ENCODE results near the gene BOC.

BOC gene

DNA sequence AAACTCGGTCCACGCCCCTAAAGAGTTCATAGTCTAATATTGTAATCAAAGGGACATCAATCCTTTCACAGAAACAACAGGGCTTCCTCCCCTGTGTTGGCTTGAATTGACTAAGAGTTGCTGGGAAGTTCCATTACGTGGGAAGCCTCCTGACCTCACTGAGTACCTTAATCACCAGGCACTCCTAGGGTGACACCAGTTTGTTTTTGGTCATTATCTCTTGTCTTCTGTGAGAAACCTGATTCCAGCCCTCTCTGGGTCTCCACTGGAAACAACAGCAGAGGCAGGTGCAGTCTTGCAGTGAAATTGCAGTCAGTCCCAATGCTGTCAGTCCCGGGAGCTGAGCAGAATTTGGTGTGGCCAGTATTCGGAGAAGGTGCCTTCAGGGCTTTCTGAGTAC, 55.4 kb downstream of the BOC start:
- H3K27ac ChIP-seq (ENCODE audit: low read depth in 2 of 2, low read length in 2 of 2) = no peak overlapping the region
- H3K4me3 ChIP-seq (ENCODE audit: low read length in 2 of 2) = no peak overlapping the region
- H3K4me1 ChIP-seq (ENCODE audit: control insufficient read depth in 2 of 2, insufficient read depth in 2 of 2, low read length in 2 of 2) = no peaks in the 10 kb centered on the region
- no peaks in the 10 kb centered on the region for H3K36me3 ChIP-seq (ENCODE audit: control insufficient read depth in 2 of 2, insufficient read depth in 2 of 2, low read length in 2 of 2)
- no peaks in the 10 kb centered on the region for H3K27me3 ChIP-seq (ENCODE audit: control insufficient read depth in 2 of 2, insufficient read depth in 2 of 2, low read length in 2 of 2)
- H3K9ac ChIP-seq (ENCODE audit: low read depth in 1 of 2, low read length in 2 of 2) = no peak overlapping the region
- no peaks in the 10 kb centered on the region for H3K9me3 ChIP-seq (ENCODE audit: control insufficient read depth in 2 of 2, low read length in 2 of 2)

DNA sequence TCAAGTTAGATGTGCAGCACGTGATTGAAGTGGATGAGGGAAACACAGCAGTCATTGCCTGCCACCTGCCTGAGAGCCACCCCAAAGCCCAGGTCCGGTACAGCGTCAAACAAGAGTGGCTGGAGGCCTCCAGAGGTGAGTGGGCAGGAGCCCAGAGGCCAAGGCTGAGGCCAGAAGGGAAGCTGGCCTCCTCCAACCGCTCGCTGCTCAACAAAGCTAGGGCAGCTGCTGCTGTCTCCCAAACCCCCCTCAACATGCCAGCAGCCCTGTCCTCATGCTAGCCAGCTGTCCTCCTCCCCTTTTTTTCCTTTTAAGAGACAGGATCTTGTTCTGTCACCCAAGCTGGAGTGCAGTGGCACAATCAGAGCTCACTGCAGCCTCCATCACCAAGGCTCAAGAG, 57.0 kb downstream of the BOC start:
- no peak overlapping the region for H3K9ac ChIP-seq (ENCODE audit: low read depth in 1 of 2, low read length in 2 of 2)
- H3K9me3 ChIP-seq (ENCODE audit: control insufficient read depth in 2 of 2, low read length in 2 of 2) = no peaks in the 10 kb centered on the region
- no peaks in the 10 kb centered on the region for H3K27me3 ChIP-seq (ENCODE audit: control insufficient read depth in 2 of 2, insufficient read depth in 2 of 2, low read length in 2 of 2)
- H3K27ac ChIP-seq (ENCODE audit: low read depth in 2 of 2, low read length in 2 of 2) = no peak overlapping the region
- no peaks in the 10 kb centered on the region for H3K4me1 ChIP-seq (ENCODE audit: control insufficient read depth in 2 of 2, insufficient read depth in 2 of 2, low read length in 2 of 2)
- H3K4me3 ChIP-seq (ENCODE audit: low read length in 2 of 2) = no peak overlapping the region
- no peaks in the 10 kb centered on the region for H3K36me3 ChIP-seq (ENCODE audit: control insufficient read depth in 2 of 2, insufficient read depth in 2 of 2, low read length in 2 of 2)

DNA sequence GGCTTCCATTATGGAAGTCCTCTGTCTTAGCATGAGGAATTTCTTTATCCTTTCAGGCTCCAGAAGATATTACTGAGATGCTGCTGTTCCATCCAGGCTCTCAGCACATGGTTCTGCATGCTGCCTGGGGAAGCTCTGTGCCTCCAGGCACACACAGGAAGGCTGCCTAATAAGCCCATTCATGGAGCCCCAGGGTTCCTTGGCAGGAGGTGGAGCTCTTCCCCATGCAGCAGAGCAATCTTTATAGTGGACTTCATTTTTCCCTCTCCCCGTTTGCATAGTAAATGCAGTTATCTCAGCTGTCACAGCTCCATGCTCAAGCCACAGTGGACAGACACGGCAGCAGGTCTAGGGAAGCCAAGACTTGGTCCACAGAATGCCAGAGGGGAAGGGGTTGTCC, 57.6 kb downstream of the BOC start:
- Histone ChIP-seq H3K36me3 (ENCODE audit: control insufficient read depth in 2 of 2, insufficient read depth in 2 of 2, low read length in 2 of 2) (no peaks in the 10 kb centered on the region), H3K9ac (ENCODE audit: low read depth in 1 of 2, low read length in 2 of 2) (no peak overlapping the region), H3K9me3 (ENCODE audit: control insufficient read depth in 2 of 2, low read length in 2 of 2) (no peaks in the 10 kb centered on the region), H3K4me1 (ENCODE audit: control insufficient read depth in 2 of 2, insufficient read depth in 2 of 2, low read length in 2 of 2) (no peaks in the 10 kb centered on the region), H3K27ac (ENCODE audit: low read depth in 2 of 2, low read length in 2 of 2) (no peak overlapping the region), H3K4me3 (ENCODE audit: low read length in 2 of 2) (no peak overlapping the region), H3K27me3 (ENCODE audit: control insufficient read depth in 2 of 2, insufficient read depth in 2 of 2, low read length in 2 of 2) (no peaks in the 10 kb centered on the region)

DNA sequence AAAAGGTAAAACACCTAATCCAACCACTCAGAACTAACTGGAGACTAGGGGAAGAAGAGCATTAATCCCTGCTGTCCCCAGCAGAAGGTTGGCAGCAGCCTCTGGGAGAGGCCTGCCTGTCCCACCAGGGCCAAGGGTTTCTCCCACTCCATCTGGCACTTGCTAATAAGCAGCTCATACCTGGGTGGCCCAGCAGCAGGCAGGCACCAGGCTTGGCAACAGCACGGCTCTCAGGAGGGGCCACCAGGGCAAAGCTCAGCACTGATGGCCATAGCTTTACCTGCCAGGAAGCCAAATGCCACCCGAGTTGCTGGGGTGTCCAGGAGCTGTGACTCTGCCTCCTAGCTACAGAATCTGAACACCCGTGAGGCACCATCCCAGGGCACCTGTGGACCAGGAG, 58.3 kb downstream of the BOC start:
- Histone ChIP-seq H3K36me3 (ENCODE audit: control insufficient read depth in 2 of 2, insufficient read depth in 2 of 2, low read length in 2 of 2) (no peaks in the 10 kb centered on the region), H3K27ac (ENCODE audit: low read depth in 2 of 2, low read length in 2 of 2) (no peak overlapping the region), H3K4me1 (ENCODE audit: control insufficient read depth in 2 of 2, insufficient read depth in 2 of 2, low read length in 2 of 2) (no peaks in the 10 kb centered on the region), H3K27me3 (ENCODE audit: control insufficient read depth in 2 of 2, insufficient read depth in 2 of 2, low read length in 2 of 2) (no peaks in the 10 kb centered on the region), H3K4me3 (ENCODE audit: low read length in 2 of 2) (no peak overlapping the region), H3K9ac (ENCODE audit: low read depth in 1 of 2, low read length in 2 of 2) (no peak overlapping the region), H3K9me3 (ENCODE audit: control insufficient read depth in 2 of 2, low read length in 2 of 2) (no peaks in the 10 kb centered on the region)

DNA sequence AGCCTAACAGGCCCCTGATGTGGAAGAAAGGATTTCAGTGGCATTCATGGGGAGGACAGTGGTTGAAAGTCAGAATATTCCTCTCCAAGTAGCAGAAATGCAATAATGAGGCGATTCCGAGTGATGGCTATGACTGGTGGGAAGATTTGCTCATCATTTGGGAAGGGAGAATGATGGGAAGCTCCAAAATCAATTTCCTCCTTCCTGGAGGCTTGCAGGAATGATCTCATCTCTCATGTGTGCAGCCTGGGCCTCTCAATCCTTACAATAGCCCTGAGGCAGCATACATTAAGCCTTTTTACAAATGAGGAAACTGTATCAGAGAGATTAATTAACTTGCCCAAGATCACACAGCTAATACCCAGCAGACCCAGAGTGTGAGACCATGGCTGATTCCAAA, 58.7 kb downstream of the BOC start:
- no peaks in the 10 kb centered on the region for H3K4me1 ChIP-seq (ENCODE audit: control insufficient read depth in 2 of 2, insufficient read depth in 2 of 2, low read length in 2 of 2)
- H3K27me3 ChIP-seq (ENCODE audit: control insufficient read depth in 2 of 2, insufficient read depth in 2 of 2, low read length in 2 of 2) = no peaks in the 10 kb centered on the region
- H3K4me3 ChIP-seq (ENCODE audit: low read length in 2 of 2) = no peak overlapping the region
- H3K27ac ChIP-seq (ENCODE audit: low read depth in 2 of 2, low read length in 2 of 2) = no peak overlapping the region
- no peak overlapping the region for H3K9ac ChIP-seq (ENCODE audit: low read depth in 1 of 2, low read length in 2 of 2)
- no peaks in the 10 kb centered on the region for H3K36me3 ChIP-seq (ENCODE audit: control insufficient read depth in 2 of 2, insufficient read depth in 2 of 2, low read length in 2 of 2)
- H3K9me3 ChIP-seq (ENCODE audit: control insufficient read depth in 2 of 2, low read length in 2 of 2) = no peaks in the 10 kb centered on the region

DNA sequence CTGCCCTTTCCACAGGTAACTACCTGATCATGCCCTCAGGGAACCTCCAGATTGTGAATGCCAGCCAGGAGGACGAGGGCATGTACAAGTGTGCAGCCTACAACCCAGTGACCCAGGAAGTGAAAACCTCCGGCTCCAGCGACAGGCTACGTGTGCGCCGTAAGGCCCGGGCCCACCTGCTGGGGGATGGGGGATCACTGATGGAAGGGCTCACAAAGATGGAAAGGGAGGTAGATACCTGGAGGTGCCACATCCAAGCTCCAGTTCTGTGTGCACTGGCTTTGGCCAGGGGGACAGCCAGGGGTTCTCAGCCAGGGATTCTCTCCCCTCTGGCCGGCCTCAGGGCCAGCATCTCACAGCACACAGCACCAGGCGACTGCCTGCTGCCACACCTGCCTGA, 59.4 kb downstream of the BOC start:
- no peak overlapping the region for H3K9ac ChIP-seq (ENCODE audit: low read depth in 1 of 2, low read length in 2 of 2)
- no peaks in the 10 kb centered on the region for H3K36me3 ChIP-seq (ENCODE audit: control insufficient read depth in 2 of 2, insufficient read depth in 2 of 2, low read length in 2 of 2)
- H3K4me3 ChIP-seq (ENCODE audit: low read length in 2 of 2) = no peak overlapping the region
- H3K27ac ChIP-seq (ENCODE audit: low read depth in 2 of 2, low read length in 2 of 2) = no peak overlapping the region
- no peaks in the 10 kb centered on the region for H3K9me3 ChIP-seq (ENCODE audit: control insufficient read depth in 2 of 2, low read length in 2 of 2)
- H3K27me3 ChIP-seq (ENCODE audit: control insufficient read depth in 2 of 2, insufficient read depth in 2 of 2, low read length in 2 of 2) = no peaks in the 10 kb centered on the region
- H3K4me1 ChIP-seq (ENCODE audit: control insufficient read depth in 2 of 2, insufficient read depth in 2 of 2, low read length in 2 of 2) = peaks cover 0 to 2% of the 10 kb centered on the region in 2 donors

DNA sequence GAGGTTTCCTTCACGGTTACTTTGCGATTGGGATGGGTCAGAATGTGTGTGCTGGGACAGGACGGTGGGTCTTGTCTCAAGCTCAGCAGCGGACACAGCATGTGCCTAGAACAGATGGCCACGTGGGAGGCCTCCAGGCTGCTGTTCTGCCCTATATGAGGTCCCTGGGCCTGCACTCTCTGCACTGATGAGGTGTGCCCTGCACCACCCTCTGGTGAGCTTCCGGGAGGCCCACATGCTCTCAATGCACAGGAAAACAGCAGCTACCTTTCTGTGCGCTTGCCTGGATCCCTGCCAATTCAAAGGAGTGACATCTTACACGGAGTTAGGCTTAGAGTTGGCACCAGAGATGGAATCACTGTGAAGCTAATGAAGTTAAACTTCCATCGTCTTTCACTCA, 59.8 kb downstream of the BOC start:
- H3K36me3 ChIP-seq (ENCODE audit: control insufficient read depth in 2 of 2, insufficient read depth in 2 of 2, low read length in 2 of 2) = no peaks in the 10 kb centered on the region
- no peak overlapping the region for H3K4me3 ChIP-seq (ENCODE audit: low read length in 2 of 2)
- H3K4me1 ChIP-seq (ENCODE audit: control insufficient read depth in 2 of 2, insufficient read depth in 2 of 2, low read length in 2 of 2) = peaks cover 0 to 3% of the 10 kb centered on the region in 2 donors
- H3K27ac ChIP-seq (ENCODE audit: low read depth in 2 of 2, low read length in 2 of 2) = no peak overlapping the region
- H3K27me3 ChIP-seq (ENCODE audit: control insufficient read depth in 2 of 2, insufficient read depth in 2 of 2, low read length in 2 of 2) = no peaks in the 10 kb centered on the region
- no peak overlapping the region for H3K9ac ChIP-seq (ENCODE audit: low read depth in 1 of 2, low read length in 2 of 2)
- no peaks in the 10 kb centered on the region for H3K9me3 ChIP-seq (ENCODE audit: control insufficient read depth in 2 of 2, low read length in 2 of 2)

DNA sequence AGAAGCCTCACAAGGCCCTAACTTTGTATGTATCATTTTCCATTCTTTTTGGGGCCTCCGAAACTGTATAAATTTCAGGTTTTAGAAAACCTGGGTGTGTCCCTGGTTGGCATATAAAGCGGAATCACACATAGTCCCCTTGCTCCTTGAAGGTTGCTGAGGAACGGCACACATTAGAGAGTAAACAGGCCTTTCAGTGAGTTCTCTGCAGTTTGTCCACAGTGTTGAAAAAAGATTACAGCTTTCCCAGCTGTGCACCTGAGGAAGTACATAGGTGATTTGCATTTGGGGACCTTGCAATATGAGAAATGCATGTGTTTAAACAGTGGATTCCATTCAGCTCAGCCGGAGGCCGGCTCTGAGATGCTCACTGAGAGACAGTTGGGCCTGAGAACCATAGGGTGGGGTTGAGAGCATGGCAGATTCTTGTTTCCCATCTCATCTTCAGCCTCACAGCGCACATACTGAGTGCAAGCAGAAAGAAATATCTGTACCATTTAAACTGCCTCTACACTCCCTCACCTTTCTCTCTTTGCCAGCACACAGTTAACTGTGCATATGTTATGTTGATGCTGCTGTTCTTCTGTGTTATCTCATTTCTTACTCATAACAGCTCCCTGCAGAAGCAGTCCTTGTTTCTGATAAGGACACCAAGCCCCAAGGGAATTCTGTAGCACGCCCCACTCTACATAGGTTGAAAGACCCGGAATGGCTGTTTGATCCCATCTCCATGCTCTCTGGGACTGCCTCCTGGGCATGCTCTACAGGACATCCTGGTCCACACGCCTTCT, 60.4 kb downstream of the BOC start:
- Histone ChIP-seq H3K36me3 (ENCODE audit: control insufficient read depth in 2 of 2, insufficient read depth in 2 of 2, low read length in 2 of 2) (no peaks in the 10 kb centered on the region), H3K27me3 (ENCODE audit: control insufficient read depth in 2 of 2, insufficient read depth in 2 of 2, low read length in 2 of 2) (no peaks in the 10 kb centered on the region), H3K9ac (ENCODE audit: low read depth in 1 of 2, low read length in 2 of 2) (no peak overlapping the region), H3K9me3 (ENCODE audit: control insufficient read depth in 2 of 2, low read length in 2 of 2) (no peaks in the 10 kb centered on the region), H3K4me1 (ENCODE audit: control insufficient read depth in 2 of 2, insufficient read depth in 2 of 2, low read length in 2 of 2) (peaks cover 0 to 3% of the 10 kb centered on the region in 2 donors), H3K4me3 (ENCODE audit: low read length in 2 of 2) (no peak overlapping the region), H3K27ac (ENCODE audit: low read depth in 2 of 2, low read length in 2 of 2) (no peak overlapping the region)

DNA sequence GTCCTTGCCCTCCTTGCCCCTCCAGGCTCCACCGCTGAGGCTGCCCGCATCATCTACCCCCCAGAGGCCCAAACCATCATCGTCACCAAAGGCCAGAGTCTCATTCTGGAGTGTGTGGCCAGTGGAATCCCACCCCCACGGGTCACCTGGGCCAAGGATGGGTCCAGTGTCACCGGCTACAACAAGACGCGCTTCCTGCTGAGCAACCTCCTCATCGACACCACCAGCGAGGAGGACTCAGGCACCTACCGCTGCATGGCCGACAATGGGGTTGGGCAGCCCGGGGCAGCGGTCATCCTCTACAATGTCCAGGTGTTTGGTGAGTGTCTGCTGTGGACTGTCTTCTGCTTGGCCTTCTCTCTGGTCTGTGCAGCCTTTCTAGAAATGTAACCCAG, 61.0 kb downstream of the BOC start:
- H3K4me1 ChIP-seq (ENCODE audit: control insufficient read depth in 2 of 2, insufficient read depth in 2 of 2, low read length in 2 of 2) = peaks cover 0 to 3% of the 10 kb centered on the region in 2 donors
- H3K36me3 ChIP-seq (ENCODE audit: control insufficient read depth in 2 of 2, insufficient read depth in 2 of 2, low read length in 2 of 2) = no peaks in the 10 kb centered on the region
- H3K27me3 ChIP-seq (ENCODE audit: control insufficient read depth in 2 of 2, insufficient read depth in 2 of 2, low read length in 2 of 2) = no peaks in the 10 kb centered on the region
- no peak overlapping the region for H3K27ac ChIP-seq (ENCODE audit: low read depth in 2 of 2, low read length in 2 of 2)
- H3K9ac ChIP-seq (ENCODE audit: low read depth in 1 of 2, low read length in 2 of 2) = no peak overlapping the region
- no peak overlapping the region for H3K4me3 ChIP-seq (ENCODE audit: low read length in 2 of 2)
- H3K9me3 ChIP-seq (ENCODE audit: control insufficient read depth in 2 of 2, low read length in 2 of 2) = no peaks in the 10 kb centered on the region

DNA sequence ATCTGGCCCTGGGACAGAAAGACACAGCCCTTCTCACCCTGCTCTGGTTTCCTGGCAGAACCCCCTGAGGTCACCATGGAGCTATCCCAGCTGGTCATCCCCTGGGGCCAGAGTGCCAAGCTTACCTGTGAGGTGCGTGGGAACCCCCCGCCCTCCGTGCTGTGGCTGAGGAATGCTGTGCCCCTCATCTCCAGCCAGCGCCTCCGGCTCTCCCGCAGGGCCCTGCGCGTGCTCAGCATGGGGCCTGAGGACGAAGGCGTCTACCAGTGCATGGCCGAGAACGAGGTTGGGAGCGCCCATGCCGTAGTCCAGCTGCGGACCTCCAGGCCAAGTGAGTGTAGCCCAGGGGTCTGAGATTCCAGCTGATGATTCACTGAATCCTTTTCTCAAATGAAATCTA, 61.7 kb downstream of the BOC start:
- H3K27ac ChIP-seq (ENCODE audit: low read depth in 2 of 2, low read length in 2 of 2) = no peak overlapping the region

More for the DNA sequence above, 61.7 kb downstream of the BOC start:
- Histone ChIP-seq H3K27me3 (ENCODE audit: control insufficient read depth in 2 of 2, insufficient read depth in 2 of 2, low read length in 2 of 2) (no peaks in the 10 kb centered on the region), H3K4me1 (ENCODE audit: control insufficient read depth in 2 of 2, insufficient read depth in 2 of 2, low read length in 2 of 2) (peaks cover 0 to 3% of the 10 kb centered on the region in 2 donors), H3K9ac (ENCODE audit: low read depth in 1 of 2, low read length in 2 of 2) (no peak overlapping the region), H3K36me3 (ENCODE audit: control insufficient read depth in 2 of 2, insufficient read depth in 2 of 2, low read length in 2 of 2) (no peaks in the 10 kb centered on the region), H3K9me3 (ENCODE audit: control insufficient read depth in 2 of 2, low read length in 2 of 2) (no peaks in the 10 kb centered on the region), H3K4me3 (ENCODE audit: low read length in 2 of 2) (no peak overlapping the region)

Measured in mucosa of rectum (tissue), 2 donors.